Head of caudate nucleus (tissue), 42 donors: Measurements from ENCODE around the gene NEAT1.

Source experiments
- DNase-seq, 42 donors: peaks; one replicate each; pipeline versions ENCODE4 v3.0.0 to v3.0.0-alpha.2; 2020 to 2021; ENCODE audit warnings: mixed read lengths in 7 of 42
- intact Hi-C: fragments of 100-400 bp; cut with DNase I; formaldehyde crosslinking; loops from one replicate; pipeline ENCODE4 v1.15.0; 2022

The NEAT1 gene

GRCh38 chr11:65486570-65487466 is 64.2 kb downstream of the NEAT1 start:
- intact Hi-C loops = no loop called here
- DNase-seq = peak in 2 of 42 donors; percentile 31 to 44

DNA sequence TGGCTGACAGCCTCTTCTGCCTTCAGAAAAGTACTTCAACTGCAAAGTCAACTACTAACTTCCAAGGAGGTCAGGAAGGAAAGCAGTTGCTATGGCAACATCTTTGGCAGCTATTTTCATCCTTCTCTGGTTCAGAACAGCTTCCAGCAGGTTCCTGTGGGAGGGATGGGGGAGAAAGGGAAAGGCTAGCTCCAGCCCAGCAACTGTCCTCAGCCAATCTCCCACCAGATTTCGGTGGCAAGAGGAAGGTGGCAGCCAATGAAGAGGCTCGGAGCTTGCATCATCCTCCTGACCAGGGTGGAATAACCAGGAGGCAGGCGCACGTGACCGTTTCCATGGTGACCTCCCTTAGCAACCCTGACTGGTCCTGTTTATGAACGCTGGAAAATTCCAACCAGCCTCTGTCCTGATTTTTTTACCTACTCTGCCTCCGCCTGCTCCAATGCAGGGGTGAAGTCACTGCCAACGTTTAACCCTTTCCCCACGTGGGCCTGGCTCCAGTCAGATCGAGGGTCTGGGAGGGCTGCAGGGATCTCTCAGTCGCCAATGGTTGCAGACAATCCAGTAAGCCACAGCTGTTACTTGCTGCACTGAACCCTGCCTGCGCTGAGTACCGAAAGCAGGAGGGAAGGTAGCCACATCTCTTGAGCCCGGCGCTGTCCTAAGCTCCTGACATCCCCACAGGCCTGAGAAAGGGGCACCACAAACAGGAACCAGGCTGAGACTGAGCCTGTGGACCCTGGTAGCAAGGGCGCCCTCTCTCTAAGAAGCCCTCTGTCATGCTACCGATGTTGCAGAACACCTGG is 65.1 kb downstream of the NEAT1 start:
- intact Hi-C loops = no loop called here

DNA sequence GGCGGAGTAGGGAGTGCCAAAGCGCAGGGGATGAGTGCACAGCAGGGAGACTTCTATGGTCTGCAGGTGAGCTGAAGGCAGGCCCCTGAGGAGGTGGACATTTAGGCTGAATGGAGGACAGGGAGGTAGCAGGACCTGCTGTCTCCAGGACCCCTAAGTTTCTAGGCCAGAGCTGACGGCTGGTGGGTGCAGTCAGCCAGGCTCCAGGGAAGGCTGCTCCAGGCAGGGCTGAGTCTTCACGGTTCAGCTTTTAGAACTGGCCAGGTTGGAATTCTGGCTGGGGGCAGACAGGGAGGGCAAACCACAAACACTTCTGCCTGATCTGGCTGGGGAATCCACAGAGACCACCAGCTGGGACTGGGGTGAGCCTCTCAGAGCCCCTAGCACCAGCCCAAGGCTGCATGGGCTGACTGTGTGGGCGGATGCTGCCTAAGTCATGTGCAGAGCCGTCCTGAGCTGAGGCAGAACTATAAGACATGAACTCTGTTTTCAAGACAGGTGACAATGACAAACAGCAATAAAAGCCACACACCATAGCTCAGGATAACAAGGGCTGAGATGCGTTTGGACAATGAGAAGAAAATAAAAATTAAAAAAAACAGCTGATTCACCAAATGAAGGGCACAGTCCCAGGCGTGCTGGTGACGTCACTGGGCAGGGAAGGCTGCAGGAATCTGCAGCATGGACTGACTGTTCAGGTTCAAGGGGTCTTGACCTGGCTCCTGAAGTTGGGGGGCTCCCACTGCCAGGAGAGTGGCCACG is 65.9 kb downstream of the NEAT1 start:
- intact Hi-C loops = no loop called here
- DNase-seq = peak in 23 of 42 donors; percentile 44 to 81 (median 61)

More for the DNA sequence above, 65.1 kb downstream of the NEAT1 start:
- peak; percentile 99 to 100 (median 100) for DNase-seq

DNA sequence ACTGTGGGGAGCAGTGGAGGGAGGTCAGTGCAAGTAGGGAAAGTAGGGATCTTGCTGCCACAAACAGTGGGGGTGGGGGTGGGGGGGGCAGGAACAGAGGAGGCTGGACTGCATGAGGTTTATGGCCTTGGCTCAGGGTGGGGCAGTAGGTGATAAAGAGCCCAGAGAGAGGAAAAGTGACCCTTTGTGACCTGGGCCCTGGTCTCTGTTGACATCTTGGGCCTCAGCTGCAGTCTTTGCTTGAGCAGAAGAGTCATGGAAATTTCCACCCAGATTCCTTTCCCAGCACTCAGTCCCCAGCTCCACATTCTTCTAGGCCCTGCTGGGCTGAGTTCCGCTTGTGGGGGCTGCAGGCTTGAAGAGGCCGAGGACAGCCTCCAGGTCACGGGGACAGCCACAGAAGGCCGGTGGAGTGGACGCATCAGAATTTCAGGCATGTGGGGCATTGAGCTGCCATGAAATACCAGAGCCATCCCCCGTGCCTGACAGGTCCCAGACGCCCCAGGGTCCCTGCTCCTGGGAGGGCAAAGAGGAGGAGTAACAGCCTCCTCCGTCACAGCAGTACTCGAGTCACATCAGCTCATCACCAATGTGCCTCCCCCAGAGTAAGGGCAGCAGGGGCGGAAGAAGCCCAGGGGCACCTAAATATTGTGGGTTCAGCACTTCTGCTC is 66.6 kb downstream of the NEAT1 start:
- intact Hi-C loops = no loop called here

GRCh38 chr11:65489706-65490320 is 67.2 kb downstream of the NEAT1 start:
- intact Hi-C loops = no loop called here
- DNase-seq = peak in 7 of 42 donors; percentile 33 to 50 (median 40)

More for the DNA sequence above, 66.6 kb downstream of the NEAT1 start:
- DNase-seq = peak in 30 of 42 donors; percentile 46 to 89 (median 67)

DNA sequence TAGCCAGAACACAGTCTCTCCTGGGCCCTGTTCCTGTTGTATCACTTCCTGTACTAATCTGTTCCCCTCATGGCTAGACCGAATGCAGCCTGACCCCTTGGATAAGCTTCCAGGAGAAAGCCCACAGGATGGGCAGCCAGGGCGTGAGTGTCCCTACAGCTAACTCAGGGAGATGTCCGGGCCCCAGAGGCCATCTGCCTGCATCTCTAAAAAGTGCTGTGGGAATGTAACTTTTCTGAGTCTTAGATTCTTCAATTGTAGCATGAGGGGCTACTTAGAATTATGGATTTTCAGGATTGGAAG is 68.5 kb downstream of the NEAT1 start:
- intact Hi-C loops = no loop called here
- peak in 4 of 42 donors; percentile 14 to 29 (median 20) for DNase-seq

DNA sequence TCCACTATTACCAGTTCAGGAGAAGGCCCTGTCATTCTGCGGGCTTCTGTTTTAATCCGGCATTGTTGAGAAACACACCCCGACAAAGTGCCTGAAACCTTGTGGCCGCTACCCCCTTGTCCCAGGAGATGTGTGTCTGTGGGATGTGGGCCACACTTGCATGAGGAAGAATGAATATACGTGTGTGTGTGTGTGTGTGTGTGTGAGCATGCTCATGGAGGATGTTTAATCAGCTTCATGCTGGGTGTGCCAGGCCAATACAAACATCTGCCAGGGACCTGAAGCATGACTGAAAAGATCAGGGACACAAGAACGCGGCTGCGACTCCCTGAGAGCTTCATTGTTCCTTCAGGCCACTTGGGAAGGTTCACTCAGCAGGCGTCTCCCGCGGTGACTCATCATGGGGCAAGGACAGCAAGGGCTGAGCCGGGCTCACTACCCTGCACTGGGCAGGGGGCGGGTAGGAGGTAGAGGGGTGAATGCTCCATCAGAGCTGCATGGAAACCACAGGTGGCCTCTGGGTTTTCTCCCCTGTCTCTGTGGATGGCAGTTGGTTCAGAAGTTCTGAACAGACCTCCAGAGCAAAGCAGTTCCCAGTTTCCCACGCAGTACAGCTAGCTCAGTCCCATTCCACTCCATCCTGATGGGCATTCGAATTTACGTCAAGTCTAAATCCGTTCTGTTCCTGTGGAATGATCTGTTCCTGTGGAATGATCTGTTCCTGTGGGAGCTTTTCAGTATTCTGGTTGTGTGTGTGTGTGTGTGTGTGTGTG is 69.2 kb downstream of the NEAT1 start:
- peak in 34 of 42 donors; percentile 50 to 91 (median 67) for DNase-seq
- intact Hi-C loops = no loop called here

GRCh38 chr11:65492387-65492636 is 69.7 kb downstream of the NEAT1 start:
- no peak for DNase-seq
- intact Hi-C loops = no loop called here

- DNase-seq = peak in 38 of 42 donors; percentile 57 to 89 (median 76)
- intact Hi-C loops = no loop called here
These were observed 70.2 kb downstream of the NEAT1 start for GRCh38 chr11:65492637-65493366.

- intact Hi-C loops = no loop called here
- peak in 12 of 42 donors; percentile 29 to 77 (median 51) for DNase-seq
These were observed 71.0 kb downstream of the NEAT1 start for GRCh38 chr11:65493367-65494176.
